Uterine smooth muscle cell (primary cell): ENCODE measurements around the gene TMEM61. TPM values are rescaled to one million over a fixed set of nuclear protein-coding genes. Genes with fewer than 3 reads are reported as not detected.

ENCODE experiments used
- total RNA-seq: library from RNA; depleted of rRNA; stranded (reverse); fragments of >200 nt; gene quantifications from 2 replicates; pipeline ENCODE4 v1.2.3, GENCODE V29; 2014

The TMEM61 gene
- total RNA-seq, result not detected in 2 replicates

GRCh38 chr1:54980528-54981241 is at the start of gene TMEM61:
Gene TMEM61 (plus strand): TSS chr1:54980628. CDS start chr1:54981066, 438 bp downstream.

GRCh38 chr1:54998677-54999076 is 18.2 kb downstream of the TMEM61 start, which contains the start of gene BSND:
Gene BSND (plus strand): TSS chr1:54998933. CDS start chr1:54999187, 254 bp downstream.

DNA sequence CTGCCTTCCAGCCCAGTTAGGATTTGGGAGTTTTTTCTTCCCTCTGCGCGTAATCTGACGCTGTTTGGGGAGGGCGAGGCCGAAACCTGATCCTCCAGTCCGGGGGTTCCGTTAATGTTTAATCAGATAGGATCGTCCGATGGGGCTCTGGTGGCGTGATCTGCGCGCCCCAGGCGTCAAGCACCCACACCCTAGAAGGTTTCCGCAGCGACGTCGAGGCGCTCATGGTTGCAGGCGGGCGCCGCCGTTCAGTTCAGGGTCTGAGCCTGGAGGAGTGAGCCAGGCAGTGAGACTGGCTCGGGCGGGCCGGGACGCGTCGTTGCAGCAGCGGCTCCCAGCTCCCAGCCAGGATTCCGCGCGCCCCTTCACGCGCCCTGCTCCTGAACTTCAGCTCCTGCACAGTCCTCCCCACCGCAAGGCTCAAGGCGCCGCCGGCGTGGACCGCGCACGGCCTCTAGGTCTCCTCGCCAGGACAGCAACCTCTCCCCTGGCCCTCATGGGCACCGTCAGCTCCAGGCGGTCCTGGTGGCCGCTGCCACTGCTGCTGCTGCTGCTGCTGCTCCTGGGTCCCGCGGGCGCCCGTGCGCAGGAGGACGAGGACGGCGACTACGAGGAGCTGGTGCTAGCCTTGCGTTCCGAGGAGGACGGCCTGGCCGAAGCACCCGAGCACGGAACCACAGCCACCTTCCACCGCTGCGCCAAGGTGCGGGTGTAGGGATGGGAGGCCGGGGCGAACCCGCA is 59.1 kb downstream of the TMEM61 start, which contains the start of gene PCSK9:
PCSK9 (plus strand) TSS at position 207 of the 741 bp plus-strand sequence; CDS start at position 497, 290 bp downstream.

Other genes with a start within 250 kb of the TMEM61 start
- gene PARS2, start 216.1 kb upstream of the TMEM61 start, total RNA-seq, result 5.3 and 6.5 TPM in 2 replicates
- gene TTC22, start 179.3 kb upstream of the TMEM61 start, total RNA-seq, result not detected in 2 replicates
- 252 and 282 TPM in 2 replicates for gene DHCR24, start 93.4 kb upstream of the TMEM61 start, total RNA-seq
- not detected in 2 replicates for gene BSND, start 18.3 kb downstream of the TMEM61 start, total RNA-seq
- 0.11 and 1.1 TPM in 2 replicates for gene PCSK9, start 58.9 kb downstream of the TMEM61 start, total RNA-seq
- 43.9 and 57.0 TPM in 2 replicates for gene USP24, start 234.7 kb downstream of the TMEM61 start, total RNA-seq